MCF 10A (cell line): ENCODE measurements around the gene LIMD2. TPM values are rescaled to one million over a fixed set of nuclear protein-coding genes. Genes with fewer than 3 reads are reported as not detected.

ENCODE experiments used
- BruUV-seq: library from RNA; stranded (reverse); fragments of 400-500 nt; replicated peaks from 2 replicates; lab custom pipeline; 2021; lab: Mats Ljungman, UMichigan
- CTCF ChIA-PET: fragments of 300-600 bp; sonication (Branson Sonifier 250); formaldehyde crosslinking; extraction: SDS; loops from one replicate; lab custom pipeline; 2021; ENCODE audit warnings: antibody characterized with exemption, inconsistent platforms; lab: Yijun Ruan, JAX
- POLR2A ChIA-PET: fragments of 300-600, 350-650 bp; sonication (Branson Sonifier 250); formaldehyde crosslinking; extraction: SDS; loops from one replicate; lab custom pipeline; 2020; ENCODE audit warnings: antibody characterized with exemption, inconsistent platforms; lab: Yijun Ruan, JAX
- DNase-seq: peaks from one replicate; pipeline ENCODE4 v3.0.0-alpha.2; 2018; ENCODE audit not compliant: unreplicated experiment
- H3K27ac Mint-ChIP-seq: one replicate; pipeline ENCODE4 v1.8.0; 2022; ENCODE audit warnings: mild to moderate bottlenecking, low read depth, mixed read lengths; ENCODE audit not compliant: unreplicated experiment
- H3K27me3 Mint-ChIP-seq: one replicate; pipeline ENCODE4 v1.8.0; 2022; ENCODE audit warnings: mixed read lengths; ENCODE audit not compliant: insufficient read depth, unreplicated experiment
- H3K36me3 Mint-ChIP-seq: one replicate; pipeline ENCODE4 v1.8.0; 2022; ENCODE audit warnings: mild to moderate bottlenecking, moderate library complexity, mixed read lengths; ENCODE audit not compliant: insufficient read depth, unreplicated experiment
- H3K4me1 Mint-ChIP-seq: one replicate; pipeline ENCODE4 v1.8.0; 2022; ENCODE audit warnings: mixed read lengths; ENCODE audit not compliant: insufficient read depth, unreplicated experiment
- H3K4me3 Mint-ChIP-seq: one replicate; pipeline ENCODE4 v1.8.0; 2022; ENCODE audit warnings: mild to moderate bottlenecking, moderate library complexity, mixed read lengths; ENCODE audit not compliant: unreplicated experiment
- H3K9me3 Mint-ChIP-seq: one replicate; pipeline ENCODE4 v1.8.0; 2022; ENCODE audit warnings: mixed read lengths; ENCODE audit not compliant: unreplicated experiment
- CTCF ChIP-seq: fragments of 200-600 bp; IDR thresholded peaks from one replicate; pipeline ENCODE4 v1.8.0; 2022; ENCODE audit warnings: antibody characterized with exemption, mild to moderate bottlenecking; ENCODE audit not compliant: unreplicated experiment
- intact Hi-C: fragments of 100-400 bp; cut with micrococcal nuclease; formaldehyde crosslinking; loops from 2 replicates; pipeline ENCODE4 v1.14.1; 2022
- total RNA-seq: library from RNA; stranded (reverse); gene quantifications from 2 replicates; pipeline ENCODE4 v1.2.3, GENCODE V29; 2022

Gene LIMD2
- total RNA-seq, 1 experiment from 2014 or later = 0.56 TPM

GRCh38 chr17:63698886-63699637 is 863 bp downstream of the LIMD2 start:
- H3K27ac Mint-ChIP-seq = no peak overlapping the region
- H3K36me3 Mint-ChIP-seq = peaks cover 34% of the 10 kb centered on the region
- POLR2A ChIA-PET = no interaction called here
- no peaks in the 10 kb centered on the region for H3K27me3 Mint-ChIP-seq
- H3K4me1 Mint-ChIP-seq = no peaks in the 10 kb centered on the region
- TF ChIP-seq CTCF = no peak
- CTCF ChIA-PET = no interaction called here
- peak overlapping the region; percentile 40 for H3K4me3 Mint-ChIP-seq
- no peaks in the 10 kb centered on the region for H3K9me3 Mint-ChIP-seq
- no TSS peak for BruUV-seq
- no peak for DNase-seq
- intact Hi-C loops = no loop called here

DNA sequence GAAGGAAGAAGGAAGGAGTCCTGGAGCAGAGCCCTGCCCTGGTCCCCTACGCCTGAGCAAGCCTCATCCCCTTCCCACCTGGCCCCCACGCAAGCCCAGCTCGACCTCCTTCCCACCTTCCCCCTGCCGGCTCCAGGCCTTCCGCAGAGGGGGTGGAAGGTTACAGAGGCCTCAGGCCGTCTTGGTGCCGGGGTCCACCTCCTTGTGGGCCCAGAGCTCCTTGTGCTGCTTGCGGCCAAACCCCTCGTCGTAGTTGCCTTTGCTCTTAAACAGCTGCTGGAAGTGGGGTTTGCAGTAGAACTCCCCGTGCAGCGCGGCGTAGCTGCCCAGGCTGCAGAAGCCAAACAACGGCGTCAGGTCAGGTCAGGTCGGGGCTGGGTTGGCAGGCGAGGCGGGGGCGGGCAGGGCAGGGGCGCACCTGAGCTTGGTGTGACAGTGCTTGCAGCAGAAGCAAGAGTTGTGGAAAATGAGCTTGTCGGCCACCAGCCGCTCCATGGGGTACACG is 1.5 kb downstream of the LIMD2 start:
- ChIA-PET POLR2A (no interaction called here), CTCF (interaction anchor here (0.7 kb wide), 1 partner anchor 8 kb away, joined by 3 read pairs; no protein-coding TSS in a partner anchor)
- no peak overlapping the region for H3K27ac Mint-ChIP-seq
- peaks cover 35% of the 10 kb centered on the region for H3K36me3 Mint-ChIP-seq
- no peaks in the 10 kb centered on the region for H3K4me1 Mint-ChIP-seq
- H3K27me3 Mint-ChIP-seq = no peaks in the 10 kb centered on the region
- no peak for DNase-seq
- intact Hi-C loops = no loop called here
- no peak for TF ChIP-seq CTCF
- H3K4me3 Mint-ChIP-seq = peak overlapping the region; percentile 10
- H3K9me3 Mint-ChIP-seq = no peaks in the 10 kb centered on the region
- BruUV-seq = no TSS peak

DNA sequence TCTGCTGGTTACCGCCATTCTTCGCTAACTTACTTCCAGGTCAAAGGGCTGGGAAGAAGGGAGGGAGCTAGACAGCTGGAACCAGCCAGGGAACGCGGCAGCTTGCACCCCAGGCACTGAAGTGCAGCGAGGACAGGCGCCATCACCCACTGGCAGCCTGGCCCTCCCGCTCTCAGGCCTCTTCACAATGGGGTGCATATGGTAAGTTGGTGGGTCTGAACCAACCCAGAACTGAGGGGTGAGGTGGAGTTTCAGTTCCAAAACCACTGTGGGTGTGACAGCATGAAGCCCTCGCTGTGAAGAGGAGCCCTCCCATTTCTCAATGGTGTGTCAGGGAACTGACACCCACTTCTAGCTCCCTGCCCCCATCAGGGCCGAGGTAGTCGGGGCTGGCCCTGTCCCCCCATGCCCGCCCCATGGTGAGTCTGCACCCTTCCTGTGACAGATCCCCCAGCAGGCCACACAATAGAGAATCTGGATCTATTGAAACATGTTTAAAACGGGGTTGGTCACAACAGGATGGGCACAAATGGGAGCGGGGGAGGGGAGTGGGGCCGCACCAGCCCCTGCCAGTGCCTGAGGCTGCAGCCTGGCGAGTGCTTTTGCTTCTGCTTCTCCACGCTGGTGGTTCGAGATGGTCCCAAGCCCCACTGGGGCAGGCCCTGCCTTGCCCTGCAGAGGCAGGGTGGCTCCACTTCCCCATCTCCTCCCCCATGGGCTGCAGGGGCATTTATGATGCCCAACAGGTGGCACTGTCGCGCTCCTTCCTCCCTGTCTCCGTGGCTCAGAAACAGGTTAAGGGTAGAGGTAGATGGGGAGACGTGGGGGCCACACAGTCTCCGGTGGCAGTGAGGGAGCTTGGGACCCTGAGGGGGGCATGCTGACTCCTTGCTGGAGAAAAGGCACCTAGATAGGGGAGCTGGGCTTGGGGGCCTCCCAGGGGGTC is 2.3 kb downstream of the LIMD2 start:
- DNase-seq = peak; percentile 55
- intact Hi-C loops = no loop called here
- peak; percentile 34 for TF ChIP-seq CTCF
- Mint-ChIP-seq H3K36me3 (peaks cover 29% of the 10 kb centered on the region), H3K9me3 (no peaks in the 10 kb centered on the region), H3K27me3 (no peaks in the 10 kb centered on the region), H3K4me1 (no peaks in the 10 kb centered on the region), H3K27ac (no peak overlapping the region), H3K4me3 (peak overlapping the region; percentile 10)
- ChIA-PET POLR2A (no interaction called here), CTCF (interaction anchor here (0.7 kb wide), 1 partner anchor 9 kb away, joined by 3 read pairs; no protein-coding TSS in a partner anchor)
- no TSS peak for BruUV-seq
